Stimulated activated CD8-positive, alpha-beta memory T cell treated with anti-CD3 and anti-CD28 coated beads, Interleukin-15, amount 100 ng/mL, for 4 hours (primary cell): ENCODE results near the gene MFGE8.
"Not testable (repeated sequence)": the region's sequence is repeated elsewhere in the genome, so short reads cannot be mapped to it uniquely, and the experiment has no call there.

Source experiments
- DNase-seq, 2 donors: peaks; one replicate each; pipeline ENCODE4 v3.0.0-alpha.2; 2020; ENCODE audit warnings: low read depth in 2 of 2

MFGE8 gene, protein sequence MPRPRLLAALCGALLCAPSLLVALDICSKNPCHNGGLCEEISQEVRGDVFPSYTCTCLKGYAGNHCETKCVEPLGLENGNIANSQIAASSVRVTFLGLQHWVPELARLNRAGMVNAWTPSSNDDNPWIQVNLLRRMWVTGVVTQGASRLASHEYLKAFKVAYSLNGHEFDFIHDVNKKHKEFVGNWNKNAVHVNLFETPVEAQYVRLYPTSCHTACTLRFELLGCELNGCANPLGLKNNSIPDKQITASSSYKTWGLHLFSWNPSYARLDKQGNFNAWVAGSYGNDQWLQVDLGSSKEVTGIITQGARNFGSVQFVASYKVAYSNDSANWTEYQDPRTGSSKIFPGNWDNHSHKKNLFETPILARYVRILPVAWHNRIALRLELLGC

DNA sequence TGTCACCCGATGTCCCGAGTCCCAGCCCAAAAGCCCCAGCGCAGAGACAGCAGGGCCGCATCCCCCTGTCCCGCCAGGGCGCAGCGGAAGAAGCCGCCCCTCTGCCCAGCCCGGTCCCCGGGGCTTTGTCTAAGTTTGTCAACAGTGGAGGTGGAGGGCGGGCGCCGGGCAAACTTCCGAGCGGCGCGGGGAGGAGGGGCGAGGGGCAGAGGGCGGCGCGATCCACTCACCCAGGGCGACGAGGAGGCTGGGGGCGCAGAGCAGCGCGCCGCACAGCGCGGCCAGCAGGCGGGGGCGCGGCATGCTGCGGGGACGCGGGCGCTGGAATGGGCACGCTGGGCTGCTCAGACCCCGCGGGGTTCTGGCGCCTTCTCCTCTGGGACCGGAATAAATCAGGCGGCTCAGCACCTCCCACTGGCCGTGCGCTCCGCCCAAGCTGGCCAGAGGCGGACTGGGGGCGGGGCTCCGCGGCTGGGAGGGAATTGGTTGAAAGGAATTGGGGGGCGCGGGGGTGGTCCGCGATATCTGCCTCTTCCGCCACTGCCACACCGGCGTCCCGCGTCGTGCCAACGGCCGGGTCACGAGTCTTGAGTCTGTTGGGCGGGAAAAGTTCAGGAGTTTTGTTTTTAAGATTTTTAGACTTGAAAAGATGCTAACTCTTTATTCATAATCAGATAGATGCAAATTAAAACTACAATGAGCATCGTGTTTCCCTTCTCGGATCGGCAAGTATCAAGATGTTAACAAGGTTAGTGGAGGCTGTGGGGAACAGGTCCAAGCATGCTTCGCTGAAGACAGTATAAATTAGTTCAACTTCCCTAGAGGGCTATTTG is at the start of gene MFGE8:
MFGE8 (minus strand) TSS at position 363 of the 833 bp plus-strand sequence; CDS start at position 303, 60 bp downstream.
- DNase-seq: peak; percentile 24 to 47

DNA sequence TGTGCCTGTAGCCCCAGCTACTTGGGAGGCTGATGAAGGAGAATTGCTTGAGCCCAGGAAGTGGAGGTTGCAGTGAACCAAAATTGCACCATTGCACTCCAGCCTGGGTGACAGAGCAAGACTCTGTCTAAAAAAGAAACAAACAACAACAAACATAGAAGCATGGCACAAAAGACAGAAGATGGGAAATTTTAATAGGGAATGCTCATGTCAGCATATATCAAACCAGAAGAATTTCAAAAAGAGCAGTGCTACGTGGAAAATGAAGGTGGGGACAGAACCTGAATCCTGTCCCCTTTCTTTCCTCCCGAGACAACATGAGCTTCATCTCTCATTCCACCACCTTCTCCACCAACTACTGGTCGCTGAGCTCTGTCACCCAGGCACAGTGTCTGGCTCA is 46.3 kb upstream of the MFGE8 start:
- DNase-seq: no peak

DNA sequence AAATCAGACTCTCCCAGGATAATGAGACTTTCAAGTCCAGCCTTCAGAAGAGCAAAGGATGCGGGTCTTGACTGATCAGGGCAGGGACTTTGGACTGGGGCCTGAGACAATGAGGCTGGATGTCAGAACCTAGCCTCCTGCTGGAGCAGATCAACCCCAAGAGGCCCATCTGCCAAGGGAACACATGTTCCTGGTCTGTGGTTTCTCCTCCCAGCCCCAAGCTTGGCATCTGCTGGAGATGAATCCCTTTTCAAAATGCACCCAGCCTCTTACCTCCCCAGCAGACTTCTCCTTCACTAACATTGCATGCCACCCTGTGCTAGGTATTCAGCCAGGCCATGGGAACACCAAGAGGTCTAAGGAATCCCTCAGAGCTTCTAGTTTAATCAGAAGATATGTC is 43.7 kb upstream of the MFGE8 start:
- DNase-seq: no peak

DNA sequence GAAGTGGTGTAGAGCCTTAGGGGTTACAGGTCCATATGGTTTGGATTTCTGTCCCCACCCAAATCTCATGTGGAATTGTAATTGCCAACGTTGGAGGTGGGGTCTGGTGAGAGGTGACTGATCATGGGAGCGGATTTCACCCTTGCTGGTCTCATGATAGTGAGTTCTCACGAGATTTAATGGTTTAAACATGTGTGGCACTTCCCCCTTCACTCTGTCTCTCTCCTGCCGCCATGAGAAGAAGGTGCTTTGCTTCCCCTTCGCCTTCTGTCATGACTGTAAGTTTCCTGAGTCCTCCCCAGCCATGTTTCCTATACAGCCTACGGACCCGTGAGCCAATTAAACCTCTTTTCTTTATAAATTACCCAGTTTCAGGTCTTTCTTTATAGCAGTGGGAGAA is 43.1 kb upstream of the MFGE8 start:
- no peak for DNase-seq

DNA sequence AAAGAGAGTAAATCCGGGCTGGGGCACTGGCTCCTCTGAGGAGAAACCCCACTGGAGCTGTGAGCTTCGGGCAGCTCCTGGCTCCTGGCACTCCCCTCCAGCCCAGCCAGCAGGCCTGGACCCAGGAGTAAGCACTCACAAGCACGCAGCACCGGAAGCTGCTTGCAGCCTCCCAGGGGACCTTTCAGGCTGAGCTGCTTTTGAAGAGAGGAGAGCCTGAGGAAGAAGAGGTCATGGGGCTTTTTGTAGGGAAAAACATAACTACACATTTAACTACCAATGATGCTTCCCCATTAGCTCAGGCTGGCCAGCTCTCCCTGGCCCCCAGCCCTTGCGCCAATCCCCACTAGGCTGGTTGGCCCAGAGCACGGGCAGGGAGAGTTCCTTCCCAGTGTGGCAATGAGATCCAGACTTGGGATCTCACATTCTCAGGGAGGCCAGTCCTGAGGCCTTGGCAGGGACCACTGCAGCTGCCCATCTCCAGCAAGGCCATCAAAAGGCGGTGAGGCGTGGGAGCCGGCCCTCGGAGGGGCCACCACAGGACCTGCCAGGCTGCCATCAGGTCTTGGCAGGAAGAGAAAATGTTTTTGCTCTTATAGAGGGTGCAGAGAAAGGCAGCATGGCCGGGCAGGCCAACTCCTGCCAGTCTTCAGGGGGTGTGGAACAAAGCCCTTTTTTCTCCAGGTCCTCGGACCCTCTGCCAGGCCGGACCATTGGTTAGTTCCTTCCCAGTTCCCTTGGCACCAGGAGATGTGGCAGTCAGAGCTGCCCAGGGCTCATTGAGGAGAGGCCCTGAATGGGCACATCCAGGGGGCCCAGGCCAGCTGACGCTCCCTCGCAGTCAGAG is 41.5 kb upstream of the MFGE8 start:
- no peak for DNase-seq

DNA sequence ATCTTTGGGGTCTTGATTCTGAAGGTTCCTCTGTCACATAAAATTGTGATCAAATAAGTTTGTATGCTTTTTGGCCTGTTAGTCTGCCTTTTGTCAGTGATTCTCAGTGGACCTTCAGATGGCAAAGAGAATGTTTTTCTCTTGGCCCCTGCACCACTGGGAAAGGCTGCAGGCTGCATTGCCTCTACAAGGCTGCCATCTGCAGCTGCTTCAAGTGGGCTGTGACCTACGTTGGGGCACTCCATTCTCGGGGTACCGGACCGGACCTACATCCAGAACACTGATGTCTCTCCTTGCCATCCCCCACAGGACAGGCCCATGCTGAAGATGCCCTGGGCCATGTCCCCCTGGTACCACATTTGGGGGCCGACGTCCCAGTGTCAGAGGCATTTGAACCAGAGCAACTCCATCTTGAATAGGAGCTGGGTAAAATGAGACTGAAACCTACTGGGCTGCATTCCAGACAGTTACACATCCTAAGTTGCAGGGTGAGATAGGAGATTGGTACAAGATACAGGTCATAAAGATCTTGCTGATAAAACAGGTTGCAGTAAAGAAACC is 37.5 kb upstream of the MFGE8 start:
- no peak for DNase-seq

DNA sequence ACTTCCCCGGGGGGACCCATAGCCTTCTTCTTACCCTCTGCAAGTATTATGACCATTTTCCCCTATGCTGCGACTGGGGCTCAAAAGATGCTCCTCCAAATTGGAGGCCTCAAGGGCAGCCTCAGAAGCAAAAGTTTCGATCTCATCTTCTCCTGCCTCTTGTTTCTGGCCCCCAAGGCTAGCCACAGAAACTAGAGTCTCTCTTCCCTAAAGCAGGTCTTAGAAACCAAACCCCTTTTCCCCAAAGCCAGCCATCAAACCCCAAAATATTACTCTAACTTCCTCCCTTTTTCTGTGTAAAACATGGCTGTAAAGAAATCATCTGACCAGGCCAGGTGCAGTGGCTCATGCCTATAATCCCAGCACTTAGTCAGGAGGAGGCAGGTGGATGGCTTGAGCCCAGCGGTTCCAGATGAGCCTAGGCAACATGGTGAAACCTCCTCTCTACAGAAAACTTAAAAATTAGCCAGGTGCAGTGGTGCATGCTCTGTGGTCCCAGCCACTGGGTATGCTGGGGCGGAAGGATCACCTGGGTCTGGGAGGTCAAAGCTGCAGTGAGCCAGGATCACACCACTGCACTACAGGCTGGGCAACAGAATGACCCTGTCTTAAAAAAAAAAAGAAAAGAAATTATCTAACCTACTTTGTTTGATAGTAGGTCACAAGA is 36.7 kb upstream of the MFGE8 start:
- no peak for DNase-seq

DNA sequence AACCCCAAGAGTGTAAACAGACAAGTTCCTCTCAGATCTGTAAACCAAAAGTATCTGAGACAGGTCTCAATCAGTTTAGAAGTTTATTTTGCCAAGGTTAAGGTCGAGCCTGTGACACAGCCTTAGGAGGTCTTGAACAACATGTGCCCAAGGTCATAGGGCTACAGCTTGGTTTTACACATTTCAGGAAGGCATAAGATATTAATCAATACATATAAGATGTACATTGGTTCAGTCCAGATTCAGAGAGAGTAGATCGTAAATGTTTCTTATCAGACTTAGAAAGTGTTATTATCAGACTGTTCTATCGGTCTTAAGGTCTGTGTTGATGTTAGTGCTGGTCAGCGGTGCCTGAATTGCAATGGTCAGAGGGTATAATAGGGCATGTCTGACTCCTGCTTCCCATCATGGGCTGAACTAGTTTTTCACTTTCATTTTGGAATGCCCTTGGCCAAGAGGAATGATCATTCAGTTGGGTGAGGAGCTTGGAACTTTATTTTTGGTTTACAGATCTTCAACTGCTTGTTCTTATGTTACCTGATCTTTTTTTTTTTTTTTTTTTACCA is 27.0 kb upstream of the MFGE8 start:
- no peak for DNase-seq

DNA sequence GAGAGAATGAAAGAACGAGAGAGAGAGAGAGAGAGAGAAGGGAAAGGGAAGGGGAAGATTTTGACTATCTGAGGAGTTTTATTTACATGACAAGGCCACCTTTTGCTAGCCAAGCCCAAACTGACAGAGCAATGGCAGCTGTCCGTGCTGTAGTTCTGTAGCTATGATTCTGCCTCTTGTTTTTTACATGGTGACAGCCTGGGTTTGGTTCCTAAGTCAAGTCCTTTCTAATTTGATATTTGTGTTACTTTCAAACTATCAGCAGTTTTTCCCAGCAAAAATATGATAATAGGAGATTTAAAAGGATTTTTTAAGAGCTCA is 26.3 kb upstream of the MFGE8 start:
- no peak for DNase-seq

DNA sequence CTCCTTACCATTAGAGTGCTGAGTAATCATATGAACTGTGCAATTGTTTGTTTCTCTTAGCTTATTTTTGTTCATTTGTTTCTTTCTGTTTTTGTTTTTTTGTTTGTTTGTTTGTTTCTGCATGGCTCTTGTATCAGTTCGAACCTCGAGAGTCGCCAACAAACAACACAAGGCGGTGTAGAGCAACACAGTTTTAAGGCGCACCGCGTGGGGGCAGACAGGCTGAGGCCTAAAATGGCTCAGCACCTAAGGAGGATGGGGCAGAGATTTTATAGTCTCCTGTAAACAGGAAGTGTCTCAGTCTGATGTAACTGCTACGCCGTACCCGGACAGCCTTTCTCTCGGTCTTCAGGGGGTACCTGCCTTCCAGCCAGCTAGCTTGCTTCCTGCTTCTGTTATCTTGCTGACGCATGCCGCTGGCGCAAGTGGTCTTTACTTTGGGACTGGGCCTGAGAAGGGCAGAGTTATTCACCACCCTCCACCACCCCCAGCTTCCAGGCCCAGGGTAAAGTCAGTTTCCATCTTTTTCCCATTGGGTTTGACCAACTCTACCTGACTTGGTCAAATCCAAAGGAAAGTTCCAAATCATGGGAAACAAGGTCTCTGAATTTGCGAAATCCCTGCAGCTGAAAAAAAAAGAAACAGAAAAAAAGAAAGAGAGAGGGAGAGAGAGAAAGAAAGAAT is 25.8 kb upstream of the MFGE8 start:
- DNase-seq: no peak

DNA sequence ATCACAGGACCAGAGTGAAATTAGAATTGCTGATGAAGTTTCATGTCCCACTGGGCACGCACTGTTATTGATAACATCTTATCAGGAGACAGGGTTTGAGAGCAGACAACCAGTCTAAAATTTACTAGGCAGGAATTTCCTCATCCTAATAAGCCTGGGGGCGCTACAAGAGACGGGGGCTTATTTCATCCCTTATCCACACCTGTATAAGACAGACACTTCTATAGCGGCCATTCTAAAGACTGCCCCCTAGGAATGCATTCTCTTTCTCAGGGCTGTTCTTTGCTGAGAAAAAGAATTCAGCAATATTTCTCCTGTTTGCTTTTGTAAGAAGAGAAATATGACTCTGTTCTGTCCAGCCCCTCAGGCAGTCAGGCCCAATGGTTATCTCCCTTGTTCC is 21.3 kb upstream of the MFGE8 start:
- DNase-seq: not testable (repeated sequence)

DNA sequence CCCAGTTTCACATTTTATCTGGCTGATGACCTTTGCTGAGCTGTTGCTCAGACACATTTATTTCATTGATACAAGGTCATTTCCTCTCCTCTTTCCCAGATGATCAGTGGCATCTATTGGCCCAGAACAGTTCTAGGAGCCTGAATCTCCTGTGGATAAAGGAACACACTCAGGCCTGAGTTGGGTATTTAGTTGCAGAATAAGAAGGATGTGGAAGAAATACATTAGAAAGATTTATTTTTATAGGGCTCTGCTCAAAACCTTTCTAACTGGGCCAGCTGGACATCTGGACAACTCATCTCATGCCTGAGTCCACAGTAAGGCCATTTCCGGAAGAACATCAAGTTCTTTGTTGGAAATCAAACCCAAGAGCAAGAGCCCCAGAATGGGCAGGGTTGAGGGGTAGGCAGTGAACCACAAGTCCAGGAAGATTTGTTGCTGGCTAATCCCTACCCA is 19.7 kb upstream of the MFGE8 start:
- no peak for DNase-seq

DNA sequence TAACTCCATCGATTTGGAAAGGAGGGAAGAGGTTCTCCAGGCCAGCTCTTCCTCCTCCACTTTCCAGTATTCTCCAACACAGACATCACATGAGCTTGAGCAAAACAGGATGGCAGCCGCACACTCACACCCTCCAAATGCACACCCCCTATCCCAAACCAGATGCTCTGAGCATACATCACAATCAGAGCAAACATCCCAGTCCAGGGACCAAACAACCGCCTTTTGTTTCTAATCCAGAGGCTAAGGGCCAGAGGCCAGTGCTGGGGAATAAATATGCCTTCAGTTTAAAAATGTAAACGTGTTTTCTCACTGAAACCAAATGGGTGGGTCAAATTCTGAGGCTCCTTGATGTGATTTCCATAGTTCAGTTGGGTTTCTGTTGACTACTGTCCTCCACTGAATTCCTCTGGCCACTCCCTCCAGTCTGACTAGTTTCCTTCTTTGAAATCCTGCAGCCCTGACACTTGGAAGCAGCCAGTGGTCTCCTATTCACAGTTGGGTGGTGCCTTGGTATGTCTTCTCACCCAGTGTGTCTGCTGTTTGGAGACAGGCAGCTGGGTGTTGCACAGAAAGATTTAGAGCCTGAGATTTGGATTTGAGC is 19.2 kb upstream of the MFGE8 start:
- DNase-seq: no peak

DNA sequence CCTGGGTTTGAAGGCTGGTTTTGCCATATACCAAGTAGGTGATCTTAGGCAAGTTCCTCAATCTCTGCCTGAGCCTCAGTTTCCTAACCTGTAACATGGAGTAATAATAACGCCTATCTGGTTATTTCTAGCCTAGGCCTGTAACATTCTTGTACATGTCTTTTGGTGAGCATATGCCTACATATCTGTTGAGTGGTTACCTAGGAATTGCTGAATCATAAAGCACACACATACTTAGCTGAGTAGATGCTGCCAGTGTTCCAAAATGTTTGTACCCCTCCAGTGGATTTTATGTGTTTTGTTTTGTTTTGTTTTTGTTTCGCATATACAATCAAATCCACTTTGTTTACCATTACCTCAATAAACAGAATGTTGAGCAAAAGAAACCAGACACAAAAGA is 17.4 kb upstream of the MFGE8 start:
- DNase-seq: no peak

DNA sequence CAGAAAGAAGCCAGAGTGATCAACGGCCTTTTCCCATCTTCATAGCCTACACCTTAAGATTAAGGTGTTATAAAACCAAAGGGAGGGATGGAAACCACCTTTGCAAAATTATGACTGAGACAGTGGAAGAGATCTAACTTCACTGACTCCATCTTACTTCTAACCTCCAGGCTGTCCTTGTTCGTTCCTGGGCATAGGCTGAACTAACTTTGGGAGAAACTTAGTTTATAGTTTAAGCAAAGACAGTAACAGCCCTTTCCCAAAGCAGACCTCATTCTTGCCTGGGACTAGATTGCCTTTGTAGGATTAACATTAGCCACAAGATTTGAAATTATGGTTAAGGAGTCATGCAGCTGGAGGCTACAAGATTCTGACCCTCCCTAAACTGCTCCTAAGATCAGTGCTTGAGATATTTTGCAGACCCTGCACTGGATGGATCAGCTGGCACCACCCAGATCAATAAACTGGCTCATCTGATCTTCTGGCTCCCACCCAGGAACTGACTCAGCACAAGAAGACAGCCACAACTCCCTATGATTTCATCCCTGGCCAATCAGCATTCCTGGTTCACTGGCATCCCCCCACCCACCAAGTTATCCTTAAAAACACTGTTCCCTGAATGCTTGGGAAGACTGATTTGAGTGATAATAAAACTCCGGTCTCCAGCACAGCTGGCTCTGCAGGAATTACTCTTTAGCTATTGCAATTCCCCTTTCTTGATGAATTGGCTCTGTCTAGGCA is 16.3 kb upstream of the MFGE8 start:
- DNase-seq: not testable (repeated sequence)

DNA sequence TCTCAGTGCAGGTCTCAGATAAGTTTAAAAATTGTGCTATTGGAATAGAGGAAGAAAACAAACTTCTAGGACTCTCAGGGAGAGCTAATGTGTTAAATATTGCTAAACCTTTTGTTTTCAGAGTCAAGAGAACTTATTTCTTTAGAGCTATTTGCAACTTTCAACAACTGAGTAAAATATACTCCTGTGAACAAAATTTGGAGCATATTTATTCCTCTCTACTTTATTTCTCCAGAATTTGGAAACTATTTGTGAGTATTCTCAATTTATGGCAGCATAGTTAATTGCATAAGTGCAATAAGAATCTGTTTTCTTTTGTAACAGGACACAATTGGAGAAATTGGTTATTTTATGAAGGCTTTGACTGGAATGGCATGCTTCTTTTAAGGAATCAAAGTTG is 15.0 kb upstream of the MFGE8 start:
- not testable (repeated sequence) for DNase-seq

DNA sequence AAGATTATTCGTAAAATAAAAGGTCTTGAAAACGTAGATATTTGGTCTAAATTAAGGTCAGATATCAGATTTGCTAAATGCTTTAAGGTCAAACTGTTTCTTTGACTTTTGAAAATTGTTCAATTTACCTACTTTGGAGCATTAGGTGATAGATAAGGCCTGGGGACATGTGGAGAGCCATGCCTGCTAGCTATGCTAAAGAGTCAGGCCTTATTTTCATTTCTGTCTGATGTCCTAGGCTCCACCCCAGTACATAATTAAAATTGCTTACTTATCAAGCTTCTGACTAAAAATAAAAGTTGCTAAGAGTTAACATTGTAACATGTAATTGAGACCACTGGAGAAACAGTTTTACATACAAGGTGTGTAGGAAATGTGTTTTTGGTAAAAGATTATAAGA is 12.5 kb upstream of the MFGE8 start:
- not testable (repeated sequence) for DNase-seq

DNA sequence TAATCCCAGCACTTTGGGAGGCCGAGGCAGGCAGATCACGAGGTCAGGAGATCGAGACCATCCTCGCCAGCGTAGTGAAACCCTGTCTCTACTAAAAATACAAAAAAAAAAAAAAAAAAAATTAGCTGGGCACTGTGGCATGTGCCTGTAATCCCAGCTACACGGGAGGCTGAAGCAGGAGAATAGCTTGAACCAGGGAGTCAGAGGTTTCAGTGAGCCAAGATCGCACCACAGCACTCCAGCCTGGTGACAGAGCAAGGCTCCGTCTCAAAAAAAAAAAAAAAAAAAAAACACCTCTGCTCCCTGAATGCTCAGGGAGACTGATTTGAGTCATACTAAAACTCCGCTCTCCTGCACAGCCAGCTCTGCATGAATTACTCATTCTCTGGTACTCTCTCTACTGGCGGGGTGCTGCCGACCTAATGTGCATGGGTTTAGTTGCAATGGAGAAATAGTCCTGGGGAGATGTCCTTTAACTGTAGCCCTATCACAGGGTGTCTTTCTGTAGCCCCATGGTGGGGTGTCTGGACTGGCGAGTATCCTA is 7.8 kb upstream of the MFGE8 start:
- not testable (repeated sequence) for DNase-seq
